ENCODE measurements around the gene C1QL1.

The C1QL1 gene

GRCh38 chr17:44998646-44999045 is 30.5 kb upstream of the C1QL1 start:
- no peak for TF ChIP-seq CTCF (IDR thresholded peaks at IDR 0.05; ENCODE audit: low read depth, low read length)
- no peak for DNase-seq (ENCODE audit: low read depth in 2 of 2)
- H3K4me3 ChIP-seq (replicated peaks in 1 of 2; ENCODE audit: low read depth in 2 of 2, low read length in 2 of 2), result no peak overlapping the region

- no peak for TF ChIP-seq CTCF (IDR thresholded peaks at IDR 0.05; ENCODE audit: low read depth, low read length)
- no peak overlapping the region for H3K4me3 ChIP-seq (replicated peaks in 1 of 2; ENCODE audit: low read depth in 2 of 2, low read length in 2 of 2)
- DNase-seq (ENCODE audit: low read depth in 2 of 2), result peak in 1 of 2 donors; percentile 65
Measured at GRCh38 chr17:44997733-44998520, 29.8 kb upstream of the C1QL1 start.

- H3K4me3 ChIP-seq (replicated peaks in 1 of 2; ENCODE audit: low read depth in 2 of 2, low read length in 2 of 2), result no peak overlapping the region
- no peak for TF ChIP-seq CTCF (IDR thresholded peaks at IDR 0.05; ENCODE audit: low read depth, low read length)
- no peak for DNase-seq (ENCODE audit: low read depth in 2 of 2)
Measured at GRCh38 chr17:44996304-44996703, 28.2 kb upstream of the C1QL1 start.

- no peak overlapping the region for H3K4me3 ChIP-seq (replicated peaks in 1 of 2; ENCODE audit: low read depth in 2 of 2, low read length in 2 of 2)
- peak in 1 of 2 donors; percentile 39 for DNase-seq (ENCODE audit: low read depth in 2 of 2)
- no peak for TF ChIP-seq CTCF (IDR thresholded peaks at IDR 0.05; ENCODE audit: low read depth, low read length)
Measured at GRCh38 chr17:44995436-44996001, 27.4 kb upstream of the C1QL1 start.

GRCh38 chr17:44992242-44992939 is 24.3 kb upstream of the C1QL1 start:
- TF ChIP-seq CTCF (IDR thresholded peaks at IDR 0.05; ENCODE audit: low read depth, low read length), result no peak
- H3K4me3 ChIP-seq (replicated peaks in 1 of 2; ENCODE audit: low read depth in 2 of 2, low read length in 2 of 2), result no peak overlapping the region
- no peak for DNase-seq (ENCODE audit: low read depth in 2 of 2)

- H3K4me3 ChIP-seq (replicated peaks in 1 of 2; ENCODE audit: low read depth in 2 of 2, low read length in 2 of 2), result no peak overlapping the region
- DNase-seq (ENCODE audit: low read depth in 2 of 2), result no peak
- TF ChIP-seq CTCF (IDR thresholded peaks at IDR 0.05; ENCODE audit: low read depth, low read length), result no peak
Measured at GRCh38 chr17:44990994-44991393, 22.9 kb upstream of the C1QL1 start.
